Measurements from ENCODE around the gene LGALS12. TPM values are rescaled to one million over a fixed set of nuclear protein-coding genes. Genes with fewer than 3 reads are reported as not detected.

The LGALS12 gene, protein sequence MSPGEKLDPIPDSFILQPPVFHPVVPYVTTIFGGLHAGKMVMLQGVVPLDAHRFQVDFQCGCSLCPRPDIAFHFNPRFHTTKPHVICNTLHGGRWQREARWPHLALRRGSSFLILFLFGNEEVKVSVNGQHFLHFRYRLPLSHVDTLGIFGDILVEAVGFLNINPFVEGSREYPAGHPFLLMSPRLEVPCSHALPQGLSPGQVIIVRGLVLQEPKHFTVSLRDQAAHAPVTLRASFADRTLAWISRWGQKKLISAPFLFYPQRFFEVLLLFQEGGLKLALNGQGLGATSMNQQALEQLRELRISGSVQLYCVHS
- 0.18 TPM for total RNA-seq
- under 1 TPM; 0.14 to 0.40 (median 0.28) TPM for polyA plus RNA-seq (ENCODE audit: insufficient read depth in 1 of 8, insufficient read length in 8 of 8, low replicate concordance in 1 of 8)
- long read RNA-seq, donor 1: 0 reads
- long read RNA-seq, donor 2: 0 reads
- long read RNA-seq, donor 3, partial matches to known transcripts: 0 of 4 reads
- long read RNA-seq, donor 3, other reads (novel, unspliced or antisense): 0 of 4 reads
- long read RNA-seq, donor 4: 0 reads
- long read RNA-seq, donor 5: 0 reads
- long read RNA-seq, donor 6: 0 reads
- long read RNA-seq, donor 7: 0 reads
- long read RNA-seq, donor 8: 0 reads
- long read RNA-seq, donor 9: 0 reads
- long read RNA-seq, donor 10: 0 reads
- long read RNA-seq, donor 11: 0 reads

DNA sequence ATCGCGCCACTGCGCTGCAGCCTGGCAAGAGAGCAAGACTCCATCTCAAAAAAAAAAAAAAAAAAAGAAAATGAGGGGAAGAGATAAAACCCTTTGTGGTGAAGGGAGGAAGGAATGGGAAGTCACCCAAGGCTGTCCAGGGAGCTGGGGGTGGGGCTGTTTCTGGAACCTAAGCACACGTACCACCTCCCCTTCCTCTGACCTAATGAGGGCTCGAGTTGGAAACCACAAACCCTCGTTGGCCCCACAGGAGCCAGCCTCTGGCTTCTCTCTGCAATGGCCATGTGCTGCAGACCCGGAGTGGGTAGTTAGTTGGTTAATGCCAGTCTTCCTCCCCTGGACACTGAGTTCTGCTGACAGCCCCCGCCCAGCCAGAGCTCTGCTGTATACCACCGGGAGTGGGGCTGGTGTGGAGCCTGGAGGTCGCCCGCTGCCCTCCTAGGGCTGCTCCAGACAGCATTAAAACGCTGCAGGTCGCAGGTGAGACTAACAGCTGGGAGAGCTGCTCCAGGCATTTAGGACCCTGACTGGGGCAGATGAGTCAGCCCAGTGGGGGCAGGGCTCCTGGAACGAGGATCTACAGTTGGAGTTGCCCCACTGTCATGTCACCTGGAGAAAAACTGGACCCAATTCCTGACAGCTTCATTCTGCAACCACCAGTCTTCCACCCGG lies at the start of gene LGALS12:
TSS of gene LGALS12 (plus strand) at position 228 of the 672 bp plus-strand sequence. CDS start at position 603, 375 bp downstream.
- WGBS (ENCODE audit: insufficient coverage): 47% methylated on average over 6 of the region's 15 CpGs

DNA sequence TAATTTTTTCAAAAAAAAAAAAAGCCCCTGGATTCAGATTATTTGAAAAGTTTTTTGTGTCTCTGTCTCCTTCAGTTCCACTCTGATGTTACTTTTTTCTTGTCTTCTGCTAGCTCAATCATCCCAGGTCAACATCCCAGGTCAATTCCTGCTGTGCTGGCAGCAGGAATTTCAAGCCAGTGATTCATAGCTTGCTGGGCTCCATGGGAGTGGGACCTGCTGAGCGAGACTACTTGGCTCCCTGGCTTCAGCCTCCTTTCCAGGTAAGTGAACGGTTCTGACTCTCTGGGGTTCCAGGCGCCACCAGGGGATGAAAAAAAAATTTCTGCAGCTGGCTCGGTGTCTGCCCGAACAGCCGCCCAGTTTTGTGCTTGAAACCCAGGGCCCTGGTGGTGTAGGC lies 46.3 kb upstream of the LGALS12 start:
- Histone ChIP-seq H3K27ac (ENCODE audit: low read length) (no peak overlapping the region), H3K4me3 (ENCODE audit: low read length) (no peak overlapping the region), H3K9me3 (replicated peaks; ENCODE audit: control insufficient read depth, low read depth, low read length) (no peaks in the 10 kb centered on the region), H3K36me3 (ENCODE audit: control insufficient read depth, insufficient read depth, low read length) (no peaks in the 10 kb centered on the region), H3K27me3 (ENCODE audit: control insufficient read depth, insufficient read depth, low read length) (peaks cover 3% of the 10 kb centered on the region), H3K4me1 (ENCODE audit: control insufficient read depth, insufficient read depth, low read length) (no peaks in the 10 kb centered on the region)
- no peak for DNase-seq
- 46% methylated on average over 6 of the region's 6 CpGs for WGBS (ENCODE audit: insufficient coverage)

More for the DNA sequence above, at the start of gene LGALS12:
- Histone ChIP-seq H3K4me3 (ENCODE audit: low read length) (no peak within 1 kb of the TSS), H3K27me3 (ENCODE audit: control insufficient read depth, insufficient read depth, low read length) (no peaks in the 10 kb centered on the region), H3K4me1 (ENCODE audit: control insufficient read depth, insufficient read depth, low read length) (peaks cover 29% of the 10 kb centered on the region), H3K9me3 (replicated peaks; ENCODE audit: control insufficient read depth, low read depth, low read length) (no peaks in the 10 kb centered on the region), H3K36me3 (ENCODE audit: control insufficient read depth, insufficient read depth, low read length) (no peaks in the 10 kb centered on the region), H3K27ac (ENCODE audit: low read length) (no peak within 1 kb of the TSS)
- peak; percentile 35 for DNase-seq

DNA sequence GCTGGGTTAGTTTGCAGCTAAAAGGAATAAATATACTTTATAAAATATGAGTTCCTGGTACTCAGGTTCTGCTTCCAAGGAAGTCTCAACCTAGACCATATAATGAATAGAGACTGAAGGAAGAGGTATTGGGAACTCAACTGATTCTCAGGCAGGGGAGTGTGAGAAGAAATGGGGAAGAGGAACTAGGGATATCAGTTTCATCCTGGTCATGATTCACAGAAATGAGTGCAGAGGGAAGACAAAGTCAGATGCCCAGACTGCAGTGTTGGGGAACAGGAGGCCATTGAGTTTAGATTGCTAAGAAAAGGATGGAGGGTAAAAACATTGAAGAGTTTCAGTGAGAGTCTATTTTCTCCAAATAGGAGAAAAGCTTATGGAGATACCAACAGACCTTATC lies 43.7 kb upstream of the LGALS12 start:
- Histone ChIP-seq H3K4me3 (ENCODE audit: low read length) (no peak overlapping the region), H3K4me1 (ENCODE audit: control insufficient read depth, insufficient read depth, low read length) (no peaks in the 10 kb centered on the region), H3K27ac (ENCODE audit: low read length) (no peak overlapping the region), H3K36me3 (ENCODE audit: control insufficient read depth, insufficient read depth, low read length) (no peaks in the 10 kb centered on the region), H3K27me3 (ENCODE audit: control insufficient read depth, insufficient read depth, low read length) (peaks cover 5% of the 10 kb centered on the region), H3K9me3 (replicated peaks; ENCODE audit: control insufficient read depth, low read depth, low read length) (no peaks in the 10 kb centered on the region)
- no peak for DNase-seq

DNA sequence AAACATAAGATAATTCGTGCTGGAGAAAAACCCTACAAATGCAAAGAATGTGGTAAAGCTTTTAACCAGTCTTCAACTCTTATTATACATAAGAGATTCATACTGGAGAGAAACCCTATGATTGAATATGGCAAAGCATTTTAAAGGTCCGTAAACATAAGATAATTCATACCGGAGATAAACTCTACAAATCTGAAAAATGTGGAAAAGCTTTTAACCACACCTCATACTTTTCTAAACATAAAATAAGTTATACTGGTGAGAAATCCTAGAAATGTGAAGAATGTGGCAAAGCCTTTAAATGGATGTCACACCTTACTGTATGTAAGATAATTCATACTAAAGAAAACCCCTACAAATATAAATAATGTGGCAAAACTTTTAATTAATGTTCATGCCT lies 35.6 kb upstream of the LGALS12 start:
- Histone ChIP-seq H3K4me3 (ENCODE audit: low read length) (no peak overlapping the region), H3K4me1 (ENCODE audit: control insufficient read depth, insufficient read depth, low read length) (no peaks in the 10 kb centered on the region), H3K36me3 (ENCODE audit: control insufficient read depth, insufficient read depth, low read length) (no peaks in the 10 kb centered on the region), H3K9me3 (replicated peaks; ENCODE audit: control insufficient read depth, low read depth, low read length) (no peaks in the 10 kb centered on the region), H3K27ac (ENCODE audit: low read length) (no peak overlapping the region), H3K27me3 (ENCODE audit: control insufficient read depth, insufficient read depth, low read length) (peaks cover 5% of the 10 kb centered on the region)
- WGBS (ENCODE audit: insufficient coverage): no CpG with 5 or more reads among the region's 3 CpGs
- no peak for DNase-seq

DNA sequence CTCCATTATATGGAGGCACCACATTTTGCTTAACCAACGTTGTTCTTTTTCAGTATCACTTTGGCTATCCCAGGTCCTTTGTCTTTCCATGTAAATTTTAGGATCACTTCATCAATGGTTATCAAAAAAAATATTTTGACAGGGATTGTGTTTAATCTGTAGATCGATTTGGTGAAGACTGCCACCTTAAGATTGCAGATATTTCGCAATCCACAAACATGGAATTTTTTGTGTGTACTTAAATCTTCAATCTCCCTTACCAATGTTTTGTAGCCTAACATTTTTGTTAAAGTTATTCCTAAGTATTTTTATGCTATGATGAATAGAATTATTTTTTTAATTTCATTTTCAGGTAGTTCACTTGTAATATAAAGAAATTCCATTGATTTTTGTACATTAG lies 33.5 kb upstream of the LGALS12 start:
- WGBS (ENCODE audit: insufficient coverage): no CpG with 5 or more reads among the region's 3 CpGs

DNA sequence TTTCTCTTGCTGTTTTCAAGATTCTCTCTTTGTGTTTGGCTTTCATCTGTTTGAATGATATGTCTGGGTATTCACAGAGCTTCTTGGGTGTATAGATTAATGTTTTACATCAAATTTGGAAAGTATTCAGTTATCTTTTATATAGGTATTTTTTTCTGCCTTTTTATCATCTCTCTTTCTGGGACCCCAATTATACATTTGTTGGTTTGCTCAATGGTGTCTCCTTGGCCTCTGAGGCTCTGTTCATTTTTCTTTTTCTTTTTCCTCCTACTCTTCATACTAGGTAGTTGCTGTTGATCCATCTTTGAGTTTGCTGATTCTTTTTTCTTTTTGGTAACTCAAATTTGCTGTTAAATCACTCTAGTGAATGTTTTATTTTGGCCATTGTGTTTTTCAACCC lies 29.3 kb upstream of the LGALS12 start:
- Histone ChIP-seq H3K4me3 (ENCODE audit: low read length) (no peak overlapping the region), H3K9me3 (replicated peaks; ENCODE audit: control insufficient read depth, low read depth, low read length) (peaks cover 4% of the 10 kb centered on the region), H3K4me1 (ENCODE audit: control insufficient read depth, insufficient read depth, low read length) (no peaks in the 10 kb centered on the region), H3K36me3 (ENCODE audit: control insufficient read depth, insufficient read depth, low read length) (no peaks in the 10 kb centered on the region), H3K27ac (ENCODE audit: low read length) (no peak overlapping the region), H3K27me3 (ENCODE audit: control insufficient read depth, insufficient read depth, low read length) (peaks cover 2% of the 10 kb centered on the region)
- no peak for DNase-seq

More for the DNA sequence above, 33.5 kb upstream of the LGALS12 start:
- no peak for DNase-seq
- Histone ChIP-seq H3K36me3 (ENCODE audit: control insufficient read depth, insufficient read depth, low read length) (no peaks in the 10 kb centered on the region), H3K9me3 (replicated peaks; ENCODE audit: control insufficient read depth, low read depth, low read length) (peaks cover 4% of the 10 kb centered on the region), H3K27ac (ENCODE audit: low read length) (no peak overlapping the region), H3K27me3 (ENCODE audit: control insufficient read depth, insufficient read depth, low read length) (peaks cover 3% of the 10 kb centered on the region), H3K4me1 (ENCODE audit: control insufficient read depth, insufficient read depth, low read length) (no peaks in the 10 kb centered on the region), H3K4me3 (ENCODE audit: low read length) (no peak overlapping the region)

DNA sequence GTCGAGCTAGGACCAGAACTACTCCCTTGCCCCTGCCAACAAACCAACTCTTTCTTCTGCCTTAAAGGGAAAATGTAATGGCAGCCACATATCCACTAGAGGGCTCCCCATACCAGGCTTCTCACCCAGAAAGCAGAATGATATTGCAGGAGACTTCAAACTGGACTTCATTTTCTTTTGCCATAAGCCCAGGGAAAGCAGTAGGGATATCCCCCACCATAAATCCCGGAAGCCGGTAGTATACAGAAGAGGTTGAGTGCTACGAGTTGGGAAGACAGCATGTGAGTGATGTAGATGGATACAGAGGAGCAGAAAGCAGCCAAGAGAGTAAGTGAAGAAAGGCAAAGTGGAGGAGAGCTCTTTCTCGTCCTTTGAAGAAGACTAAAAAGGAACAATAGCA lies 27.0 kb upstream of the LGALS12 start:
- WGBS (ENCODE audit: insufficient coverage): 0% methylated on average over 1 of the region's 5 CpGs
- peak; percentile 86 for DNase-seq
- Histone ChIP-seq H3K27ac (ENCODE audit: low read length) (no peak overlapping the region), H3K9me3 (replicated peaks; ENCODE audit: control insufficient read depth, low read depth, low read length) (peaks cover 4% of the 10 kb centered on the region), H3K4me1 (ENCODE audit: control insufficient read depth, insufficient read depth, low read length) (no peaks in the 10 kb centered on the region), H3K27me3 (ENCODE audit: control insufficient read depth, insufficient read depth, low read length) (no peaks in the 10 kb centered on the region), H3K4me3 (ENCODE audit: low read length) (no peak overlapping the region), H3K36me3 (ENCODE audit: control insufficient read depth, insufficient read depth, low read length) (no peaks in the 10 kb centered on the region)

DNA sequence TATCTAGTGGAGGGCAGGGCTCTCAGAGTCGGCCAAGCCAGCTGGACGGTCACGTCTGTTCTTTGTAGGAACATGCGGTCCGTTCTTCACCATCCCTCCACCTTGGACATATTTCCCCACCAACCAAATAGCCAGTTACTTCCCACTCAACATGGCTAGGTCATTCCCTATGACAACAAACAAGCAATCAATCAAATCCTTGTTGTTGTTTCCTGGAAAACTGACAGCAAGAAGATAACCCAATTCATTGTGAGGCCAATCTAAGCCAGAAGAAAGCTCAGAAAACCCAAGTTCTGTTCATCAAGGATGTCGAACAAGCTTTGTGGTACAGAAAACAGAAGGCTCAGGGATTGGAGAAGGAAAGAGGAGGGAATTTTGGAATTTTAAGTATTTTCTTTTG lies 25.8 kb upstream of the LGALS12 start:
- H3K9me3 ChIP-seq (replicated peaks; ENCODE audit: control insufficient read depth, low read depth, low read length): peaks cover 8% of the 10 kb centered on the region
- no peak for DNase-seq
- H3K36me3 ChIP-seq (ENCODE audit: control insufficient read depth, insufficient read depth, low read length): no peaks in the 10 kb centered on the region
- H3K27ac ChIP-seq (ENCODE audit: low read length): no peak overlapping the region
- H3K4me3 ChIP-seq (ENCODE audit: low read length): no peak overlapping the region
- H3K4me1 ChIP-seq (ENCODE audit: control insufficient read depth, insufficient read depth, low read length): no peaks in the 10 kb centered on the region
- H3K27me3 ChIP-seq (ENCODE audit: control insufficient read depth, insufficient read depth, low read length): no peaks in the 10 kb centered on the region
- WGBS (ENCODE audit: insufficient coverage): 93% methylated on average over 5 of the region's 6 CpGs

DNA sequence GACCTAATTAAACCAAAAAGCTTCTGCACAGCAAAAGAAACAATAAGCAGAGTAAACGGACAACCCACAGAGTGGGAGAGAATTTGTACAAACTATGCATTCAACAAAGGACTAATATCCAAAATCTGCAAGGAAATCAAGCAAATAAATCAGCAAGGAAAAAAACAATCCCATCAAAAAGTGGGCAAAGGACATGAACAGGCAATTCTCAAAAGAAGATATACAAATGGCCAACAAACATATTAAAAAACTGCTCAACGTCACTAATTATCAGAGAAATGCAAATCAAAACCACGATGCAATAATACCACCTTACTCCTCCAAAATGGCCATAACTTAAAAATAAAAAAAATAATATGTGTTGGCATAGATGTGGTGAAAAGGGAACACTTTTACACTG lies 20.1 kb upstream of the LGALS12 start:
- Histone ChIP-seq H3K4me3 (ENCODE audit: low read length) (no peak overlapping the region), H3K4me1 (ENCODE audit: control insufficient read depth, insufficient read depth, low read length) (peaks cover 10% of the 10 kb centered on the region), H3K36me3 (ENCODE audit: control insufficient read depth, insufficient read depth, low read length) (no peaks in the 10 kb centered on the region), H3K27me3 (ENCODE audit: control insufficient read depth, insufficient read depth, low read length) (peaks cover 8% of the 10 kb centered on the region), H3K9me3 (replicated peaks; ENCODE audit: control insufficient read depth, low read depth, low read length) (peaks cover 6% of the 10 kb centered on the region), H3K27ac (ENCODE audit: low read length) (no peak overlapping the region)
- no peak for DNase-seq
- no CpG with 5 or more reads among the region's 3 CpGs for WGBS (ENCODE audit: insufficient coverage)

DNA sequence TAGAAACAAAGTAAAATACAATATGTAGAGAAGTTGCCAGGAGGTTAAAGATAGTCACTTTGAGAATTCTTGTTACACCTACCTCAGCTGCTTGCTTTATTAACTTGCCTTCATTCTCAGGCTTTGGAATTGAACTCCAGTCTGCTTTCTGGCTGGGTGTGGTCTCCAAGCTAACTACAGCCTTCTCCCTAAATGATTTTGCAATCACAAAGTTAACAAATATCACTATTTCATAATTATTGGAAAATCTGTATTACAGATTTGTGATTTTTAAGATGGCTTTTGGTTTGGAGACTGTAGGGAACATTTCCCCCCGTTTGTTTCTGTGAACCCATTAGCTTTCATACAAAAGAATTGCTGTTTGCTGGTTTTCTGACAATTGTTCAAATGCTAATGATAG lies 17.1 kb upstream of the LGALS12 start:
- H3K27ac ChIP-seq (ENCODE audit: low read length): no peak overlapping the region
- H3K4me1 ChIP-seq (ENCODE audit: control insufficient read depth, insufficient read depth, low read length): peaks cover 19% of the 10 kb centered on the region
- WGBS (ENCODE audit: insufficient coverage): no CpG with 5 or more reads among the region's 1 CpG
- H3K9me3 ChIP-seq (replicated peaks; ENCODE audit: control insufficient read depth, low read depth, low read length): peaks cover 6% of the 10 kb centered on the region
- H3K36me3 ChIP-seq (ENCODE audit: control insufficient read depth, insufficient read depth, low read length): no peaks in the 10 kb centered on the region
- no peak overlapping the region for H3K4me3 ChIP-seq (ENCODE audit: low read length)
- H3K27me3 ChIP-seq (ENCODE audit: control insufficient read depth, insufficient read depth, low read length): peaks cover 8% of the 10 kb centered on the region
- no peak for DNase-seq
